Measurements from ENCODE around the gene KLHL10.
A peak's percentile ranks its signal among the peaks of the same experiment; 100 is the strongest.

DNA sequence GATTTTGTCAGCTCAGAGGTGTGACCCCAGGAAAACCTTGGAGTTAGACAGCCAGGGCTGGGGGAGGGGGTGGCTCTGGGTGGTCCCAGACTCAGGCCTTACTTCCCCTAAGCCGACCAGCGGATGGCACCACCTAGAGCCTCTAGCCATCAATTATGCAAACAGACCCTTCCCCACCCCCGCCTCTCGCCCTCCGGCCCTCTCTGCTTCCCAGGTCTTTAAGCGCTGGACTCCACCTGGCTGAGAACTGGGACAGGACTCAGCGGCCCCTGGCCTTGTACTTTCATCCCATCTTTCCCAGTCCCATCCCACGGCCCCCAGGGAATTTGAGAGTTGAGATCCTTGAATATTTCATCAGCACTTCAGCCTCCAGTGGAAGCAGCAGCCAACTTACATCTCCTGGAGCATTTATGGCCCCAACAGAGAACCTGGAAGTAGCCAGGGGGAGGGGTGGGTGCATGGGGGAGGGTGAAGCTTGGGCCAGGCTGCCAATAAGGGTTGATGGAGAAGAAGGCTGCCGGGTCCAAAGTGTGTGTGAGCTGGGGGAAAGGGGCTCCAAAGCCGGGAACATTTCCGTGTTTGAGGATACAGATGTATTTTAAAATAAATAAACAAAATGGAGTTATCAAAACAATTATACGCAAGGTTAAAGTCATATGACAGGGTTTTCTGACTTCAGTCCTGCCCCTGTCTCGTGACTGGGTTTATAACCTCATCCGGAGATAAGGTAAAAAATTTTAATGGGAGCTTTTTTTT, 43.7 kb upstream of the KLHL10 start:
- TF ChIP-seq, protein P1, sequence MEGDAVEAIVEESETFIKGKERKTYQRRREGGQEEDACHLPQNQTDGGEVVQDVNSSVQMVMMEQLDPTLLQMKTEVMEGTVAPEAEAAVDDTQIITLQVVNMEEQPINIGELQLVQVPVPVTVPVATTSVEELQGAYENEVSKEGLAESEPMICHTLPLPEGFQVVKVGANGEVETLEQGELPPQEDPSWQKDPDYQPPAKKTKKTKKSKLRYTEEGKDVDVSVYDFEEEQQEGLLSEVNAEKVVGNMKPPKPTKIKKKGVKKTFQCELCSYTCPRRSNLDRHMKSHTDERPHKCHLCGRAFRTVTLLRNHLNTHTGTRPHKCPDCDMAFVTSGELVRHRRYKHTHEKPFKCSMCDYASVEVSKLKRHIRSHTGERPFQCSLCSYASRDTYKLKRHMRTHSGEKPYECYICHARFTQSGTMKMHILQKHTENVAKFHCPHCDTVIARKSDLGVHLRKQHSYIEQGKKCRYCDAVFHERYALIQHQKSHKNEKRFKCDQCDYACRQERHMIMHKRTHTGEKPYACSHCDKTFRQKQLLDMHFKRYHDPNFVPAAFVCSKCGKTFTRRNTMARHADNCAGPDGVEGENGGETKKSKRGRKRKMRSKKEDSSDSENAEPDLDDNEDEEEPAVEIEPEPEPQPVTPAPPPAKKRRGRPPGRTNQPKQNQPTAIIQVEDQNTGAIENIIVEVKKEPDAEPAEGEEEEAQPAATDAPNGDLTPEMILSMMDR (conservative IDR thresholded peaks at IDR 0.05 in 1 of 2, IDR thresholded peaks at IDR 0.05 in 1 of 2; ENCODE audit: extremely low read depth in 1 of 2, insufficient read depth in 1 of 2, low read depth in 1 of 2, low read length in 2 of 2): peak in 1 of 2 donors; percentile 4
- no peak for TF ChIP-seq EZH2 (IDR thresholded peaks at IDR 0.05; ENCODE audit: borderline replicate concordance, low read length)

Measured in mammary epithelial cell (primary cell).